Heart right ventricle (tissue), 16 donors: ENCODE results near the gene GSS. TPM values are rescaled to one million over a fixed set of nuclear protein-coding genes. Genes with fewer than 3 reads are reported as not detected.

Source experiments
- ATAC-seq, 8 donors: fragments of 200-7000 bp; cut with Tn5 transposase; one replicate each; pipeline ENCODE4 v1.9.1; 2020; ENCODE audit warnings: mild to moderate bottlenecking in 8 of 8, moderate library complexity in 8 of 8, moderate number of reproducible peaks in 1 of 8
- DNase-seq, 2 donors: peaks; one replicate each; pipeline ENCODE4 v3.0.0-alpha.2; 2020
- H3K27ac ChIP-seq, 10 donors: fragments of 200-600 bp; sonication (generic) in 2 of 10; one replicate each; pipeline versions ENCODE4 v1.5.0 to v1.8.0; 2020 to 2022; ENCODE audit warnings: mild to moderate bottlenecking in 3 of 10
- H3K27me3 ChIP-seq, 7 donors: fragments of 200-600 bp; one replicate each; pipeline ENCODE4 v1.8.0; 2021 to 2022; ENCODE audit warnings: mild to moderate bottlenecking in 2 of 7
- H3K36me3 ChIP-seq, 9 donors: fragments of 200-600 bp; sonication (generic) in 1 of 9; one replicate each; pipeline versions ENCODE4 v1.5.0 to v1.8.0; 2020 to 2022; ENCODE audit warnings: mild to moderate bottlenecking in 2 of 9
- H3K4me1 ChIP-seq, 9 donors: fragments of 200-600 bp; sonication (generic) in 1 of 9; one replicate each; pipeline versions ENCODE4 v1.5.0 to v1.8.0; 2020 to 2022; ENCODE audit warnings: mild to moderate bottlenecking in 4 of 9
- H3K4me3 ChIP-seq, 10 donors: fragments of 200-600 bp; sonication (generic) in 2 of 10; one replicate each; pipeline versions ENCODE4 v1.5.0 to v1.8.0; 2020 to 2022; ENCODE audit warnings: mild to moderate bottlenecking in 7 of 10, moderate library complexity in 2 of 10
- H3K9me3 ChIP-seq, 11 donors: fragments of 200-600 bp in 10 of 11; sonication (generic) in 2 of 11; one replicate each; pipeline versions ENCODE4 v1.5.0 to v1.8.0; 2013 to 2022; ENCODE audit warnings: mild to moderate bottlenecking in 2 of 11, control low read depth in 1 of 11, moderate library complexity in 1 of 11
- WGBS, 2 donors: extraction: QIAGEN DNeasy Blood & Tissue Kit; methylation state at CpG; one replicate each; pipeline ENCODE4 v1.1.7; 2013; ENCODE audit warnings: inconsistent platforms in 1 of 2; 5-methylcytosine and 5-hydroxymethylcytosine counted together
- intact Hi-C, 10 donors: fragments of 100-400 bp; cut with DNase I; formaldehyde crosslinking; loops; one replicate each; pipeline versions ENCODE4 v1.11.1 to v1.14.2; 2022
- polyA plus RNA-seq, 2 donors: library from polyadenylated mRNA; stranded (reverse); fragments of 200-250 nt; gene quantifications; one replicate each; pipeline ENCODE4 v1.2.3, GENCODE V29; 2013
- total RNA-seq, 10 donors: library from RNA; stranded (reverse); fragmentation: NEBNext Ultra II Directional in 3 of 10; extraction: Animal tissue kit (Norgen Biotek cat#: 25700) in 3 of 10; gene quantifications; one replicate each; pipeline versions ENCODE4 v1.2.1 to v1.2.4, GENCODE V29; 2021 to 2023
- TF ChIP-seq, protein P1 (sequence below), 9 donors: fragments of 200-600 bp; sonication (generic) in 2 of 9; IDR thresholded peaks; one replicate each; pipeline versions ENCODE4 v1.5.0 to v1.8.0; 2021 to 2022; ENCODE audit warnings: antibody characterized with exemption in 9 of 9, mild to moderate bottlenecking in 5 of 9, moderate library complexity in 1 of 9
- donor health status: Arrhythmogenic right ventricular cardiomyopathy.
- donor health status: ischemic (EF 13 %, LVEDD 7.1; RV severe dilation, severe dysfunction).
- donor health status: healthy with polysubstance abuse.
- donor health status: DM: no; HTN: yes; CAD: no.
- donor health status: DM: no; HTN: no; CAD: no.
- donor health status: ischemic (EF 25% LVEDD 6.9; RV normal size, moderate dysfunction).
- donor health status: ischemic (EF 25% LVEDD 5.7; RV mildly dilated, moderate dysfunction).
- donor health status: healthy.
- donor health status: DM: yes; HTN: yes; CAD: no.
- donor health status: Ischemic cardiomyopathy.
- donor health status: ischemic (EF 35%, LVEDD 5.7; RV mildly dilated, moderate dysfunction).
- donor health status: nonischemic (EF 11% LVEDD 7.7; RV severe dilation, severe dysfunction).
- donor health status: DM: yes; HTN: yes; CAD: no.
- donor health status: PGD.
- donor health status: ischemic (EF 29% LVEDD 5.4; RV normal size, mild dysfunction).
- donor health status: nonischemic (EF 23%, LVEDD 6.1; RV moderate dilation, normal function).

The GSS gene
- total and polyA plus RNA-seq, 12 donors, result 20.0 to 60.4 (median 25.9) TPM

DNA sequence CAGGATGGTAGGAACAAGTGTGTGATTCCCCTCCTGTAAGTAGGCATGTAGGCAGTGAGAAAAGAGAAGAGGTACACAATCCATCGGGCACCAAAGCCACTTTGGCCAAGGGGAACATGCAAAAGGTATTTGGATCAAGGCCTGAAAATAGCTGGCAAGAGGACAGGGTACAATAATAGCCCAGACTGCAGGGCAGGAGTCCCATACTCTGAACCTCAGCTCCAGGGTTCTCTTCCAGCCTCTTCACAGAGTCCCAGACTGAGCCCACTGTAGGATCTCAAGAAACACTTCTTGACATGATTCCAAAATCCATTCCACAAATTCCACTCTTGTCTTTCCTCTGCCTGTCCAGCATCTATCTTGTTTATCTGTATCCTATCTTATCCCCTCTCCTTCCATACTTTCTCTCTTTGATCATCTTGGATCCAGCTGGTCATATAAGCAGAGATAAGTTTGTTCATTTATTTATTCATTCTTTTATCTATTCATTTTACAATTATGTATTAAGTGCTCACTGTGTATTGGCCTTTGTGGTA, 59.5 kb downstream of the GSS start:
- no peaks in the 10 kb centered on the region for H3K9me3 ChIP-seq
- H3K4me3 ChIP-seq, result no peak overlapping the region
- intact Hi-C loops, result no loop called here
- TF ChIP-seq, protein P1, sequence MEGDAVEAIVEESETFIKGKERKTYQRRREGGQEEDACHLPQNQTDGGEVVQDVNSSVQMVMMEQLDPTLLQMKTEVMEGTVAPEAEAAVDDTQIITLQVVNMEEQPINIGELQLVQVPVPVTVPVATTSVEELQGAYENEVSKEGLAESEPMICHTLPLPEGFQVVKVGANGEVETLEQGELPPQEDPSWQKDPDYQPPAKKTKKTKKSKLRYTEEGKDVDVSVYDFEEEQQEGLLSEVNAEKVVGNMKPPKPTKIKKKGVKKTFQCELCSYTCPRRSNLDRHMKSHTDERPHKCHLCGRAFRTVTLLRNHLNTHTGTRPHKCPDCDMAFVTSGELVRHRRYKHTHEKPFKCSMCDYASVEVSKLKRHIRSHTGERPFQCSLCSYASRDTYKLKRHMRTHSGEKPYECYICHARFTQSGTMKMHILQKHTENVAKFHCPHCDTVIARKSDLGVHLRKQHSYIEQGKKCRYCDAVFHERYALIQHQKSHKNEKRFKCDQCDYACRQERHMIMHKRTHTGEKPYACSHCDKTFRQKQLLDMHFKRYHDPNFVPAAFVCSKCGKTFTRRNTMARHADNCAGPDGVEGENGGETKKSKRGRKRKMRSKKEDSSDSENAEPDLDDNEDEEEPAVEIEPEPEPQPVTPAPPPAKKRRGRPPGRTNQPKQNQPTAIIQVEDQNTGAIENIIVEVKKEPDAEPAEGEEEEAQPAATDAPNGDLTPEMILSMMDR (IDR thresholded peaks at IDR 0.05), result no peak
- peaks cover 0 to 10% (median 0%) of the 10 kb centered on the region in 9 donors for H3K36me3 ChIP-seq
- no peaks in the 10 kb centered on the region for H3K27me3 ChIP-seq
- peak overlapping the region in 8 of 10 donors; percentile 12 to 65 (median 51) for H3K27ac ChIP-seq
- ATAC-seq (peak; percentile 83 to 95 (median 90)), DNase-seq (peak in 1 of 2 donors; percentile 67)
- WGBS, 2 donors, result 35 to 54% methylated on average over 1 of the region's 1 CpG
- peaks cover 0 to 54% (median 20%) of the 10 kb centered on the region in 9 donors for H3K4me1 ChIP-seq

DNA sequence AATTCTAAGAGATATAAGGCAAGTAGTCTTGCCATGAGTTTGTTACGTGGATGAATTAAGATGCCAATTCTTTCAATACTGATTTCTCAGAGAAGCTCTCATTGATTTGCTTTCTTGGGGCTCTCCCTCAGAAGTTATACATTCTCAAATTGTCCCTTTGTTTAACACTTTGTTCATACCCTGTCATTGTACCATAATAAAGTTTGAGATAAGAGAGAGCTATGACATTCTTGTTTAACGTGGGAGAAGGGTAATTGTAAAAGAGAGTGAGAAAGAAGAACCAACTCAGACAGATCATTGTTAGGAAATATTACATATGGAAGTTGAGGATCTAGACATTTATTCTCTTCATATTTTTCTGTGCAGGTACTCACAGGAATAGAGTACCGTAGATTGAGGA, 60.1 kb downstream of the GSS start:
- TF ChIP-seq, protein P1 (IDR thresholded peaks at IDR 0.05), result no peak
- Histone ChIP-seq H3K27me3 (no peaks in the 10 kb centered on the region), H3K4me3 (no peak overlapping the region), H3K36me3 (peaks cover 0 to 5% (median 0%) of the 10 kb centered on the region in 9 donors), H3K27ac (peak overlapping the region in 7 of 10 donors; percentile 12 to 57 (median 40)), H3K4me1 (peaks cover 0 to 58% (median 20%) of the 10 kb centered on the region in 9 donors), H3K9me3 (no peaks in the 10 kb centered on the region)
- no peak for ATAC-seq
- WGBS, 2 donors, result 50 to 66% methylated on average over 3 of the region's 3 CpGs
- intact Hi-C loops, result no loop called here
- no peak for DNase-seq

- H3K27ac ChIP-seq, result peak overlapping the region in 1 of 10 donors; percentile 2
These were observed 60.9 kb downstream of the GSS start for GRCh38 chr20:34894723-34895122.

DNA sequence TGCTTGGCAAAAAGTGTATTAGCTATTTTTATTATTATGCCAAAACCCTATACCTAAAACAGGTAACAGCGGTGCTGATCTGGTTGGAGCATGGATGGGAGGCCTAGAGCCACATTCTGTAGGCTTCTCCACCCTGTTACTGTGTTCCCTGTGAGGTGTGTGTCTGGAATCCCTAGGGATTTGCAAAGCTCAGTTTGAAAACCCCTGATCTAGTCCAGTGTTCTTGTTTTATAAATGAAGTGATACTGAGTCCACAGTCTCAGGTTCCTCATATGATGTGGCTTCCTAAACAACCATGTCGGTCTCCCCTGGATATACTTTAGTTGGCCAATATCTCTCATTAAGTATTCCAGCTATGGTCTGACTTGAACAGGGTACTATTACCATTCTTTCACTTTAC, 62.9 kb downstream of the GSS start:
- peaks cover 0 to 53% (median 20%) of the 10 kb centered on the region in 9 donors for H3K4me1 ChIP-seq
- TF ChIP-seq, protein P1 (IDR thresholded peaks at IDR 0.05), result no peak
- intact Hi-C loops, result no loop called here
- DNase-seq (no peak), ATAC-seq (no peak)
- no peak overlapping the region for H3K27ac ChIP-seq
- no peaks in the 10 kb centered on the region for H3K9me3 ChIP-seq
- WGBS, 2 donors, result 95 to 96% methylated on average over 2 of the region's 2 CpGs
- no peak overlapping the region for H3K4me3 ChIP-seq
- peaks cover 0 to 5% (median 0%) of the 10 kb centered on the region in 9 donors for H3K36me3 ChIP-seq
- H3K27me3 ChIP-seq, result no peaks in the 10 kb centered on the region

More at GRCh38 chr20:34894723-34895122, 60.9 kb downstream of the GSS start:
- ATAC-seq (no peak), DNase-seq (no peak)
- WGBS, 2 donors, result 12 to 14% methylated on average over 1 of the region's 1 CpG
- TF ChIP-seq, protein P1 (IDR thresholded peaks at IDR 0.05), result no peak
- intact Hi-C loops, result no loop called here
- peaks cover 0 to 57% (median 20%) of the 10 kb centered on the region in 9 donors for H3K4me1 ChIP-seq
- H3K27me3 ChIP-seq, result no peaks in the 10 kb centered on the region
- H3K9me3 ChIP-seq, result no peaks in the 10 kb centered on the region
- no peak overlapping the region for H3K4me3 ChIP-seq
- H3K36me3 ChIP-seq, result peaks cover 0 to 5% (median 0%) of the 10 kb centered on the region in 9 donors
